ENCODE measurements around the gene SHB. TPM values are rescaled to one million over a fixed set of nuclear protein-coding genes. Genes with fewer than 3 reads are reported as not detected.

The SHB gene
- total and polyA plus RNA-seq, 10 donors: 1.2 to 20.5 (median 7.1) TPM

GRCh38 chr9:37929441-37929895 lies 139.6 kb downstream of the SHB start:
- H3K9me3 ChIP-seq: peaks cover 0 to 7% (median 0%) of the 10 kb centered on the region in 8 donors
- peaks cover 0 to 43% (median 15%) of the 10 kb centered on the region in 6 donors for H3K4me1 ChIP-seq
- 31 to 58% (median 43%) methylated on average over 10 to 11 of the region's 11 CpGs for WGBS, 5 donors
- H3K4me3 ChIP-seq: no peak overlapping the region
- no peaks in the 10 kb centered on the region for H3K27me3 ChIP-seq (replicated peaks in 1 of 7)
- no peak overlapping the region for H3K27ac ChIP-seq
- no peak for TF ChIP-seq POLR2AphosphoS5 (IDR thresholded peaks at IDR 0.05)
- TF ChIP-seq POLR2A (IDR thresholded peaks at IDR 0.05): no peak
- no peak for TF ChIP-seq CTCF (IDR thresholded peaks at IDR 0.05 in 8 of 11, conservative IDR thresholded peaks at IDR 0.05 in 3 of 11)
- no peak for DNase-seq
- intact Hi-C loops (cut with DNase I; ENCODE audit: low total_unique reads): no loop called here
- H3K36me3 ChIP-seq: no peaks in the 10 kb centered on the region

GRCh38 chr9:37928552-37929430 lies 140.2 kb downstream of the SHB start:
- no peak overlapping the region for H3K4me3 ChIP-seq
- WGBS, 5 donors: 85 to 93% (median 85%) methylated on average over 16 to 20 of the region's 20 CpGs
- H3K36me3 ChIP-seq: no peaks in the 10 kb centered on the region
- H3K4me1 ChIP-seq: peaks cover 0 to 40% (median 13%) of the 10 kb centered on the region in 6 donors
- H3K27me3 ChIP-seq (replicated peaks in 1 of 7): no peaks in the 10 kb centered on the region
- intact Hi-C loops (cut with DNase I; ENCODE audit: low total_unique reads): no loop called here
- no peak for TF ChIP-seq POLR2A (IDR thresholded peaks at IDR 0.05)
- TF ChIP-seq CTCF (IDR thresholded peaks at IDR 0.05 in 8 of 11, conservative IDR thresholded peaks at IDR 0.05 in 3 of 11): no peak
- no peak for DNase-seq
- peaks cover 0 to 7% (median 0%) of the 10 kb centered on the region in 8 donors for H3K9me3 ChIP-seq
- no peak overlapping the region for H3K27ac ChIP-seq

- H3K36me3 ChIP-seq: no peaks in the 10 kb centered on the region
- intact Hi-C loops (cut with DNase I; ENCODE audit: low total_unique reads): no loop called here
- WGBS, 5 donors: 69 to 80% (median 76%) methylated on average over 13 of the region's 13 CpGs
- no peak overlapping the region for H3K4me3 ChIP-seq
- no peak for DNase-seq
- peaks cover 0 to 7% (median 0%) of the 10 kb centered on the region in 8 donors for H3K9me3 ChIP-seq
- TF ChIP-seq CTCF (IDR thresholded peaks at IDR 0.05 in 8 of 11, conservative IDR thresholded peaks at IDR 0.05 in 3 of 11) (no peak), POLR2AphosphoS5 (IDR thresholded peaks at IDR 0.05) (no peak), POLR2A (IDR thresholded peaks at IDR 0.05) (no peak)
- no peaks in the 10 kb centered on the region for H3K27me3 ChIP-seq (replicated peaks in 1 of 7)
- no peak overlapping the region for H3K27ac ChIP-seq
- H3K4me1 ChIP-seq: peaks cover 0 to 38% (median 12%) of the 10 kb centered on the region in 6 donors
These were observed 141.2 kb downstream of the SHB start for GRCh38 chr9:37927601-37928551.
